HEK293T (cell line): Measurements from ENCODE around the gene ITPKC.

Experiments
- CTCF ChIA-PET: fragments of 350-600 bp; formaldehyde crosslinking; extraction: SDS; loops from one replicate; lab custom pipeline; 2021; ENCODE audit warnings: antibody characterized with exemption, inconsistent platforms; lab: Yijun Ruan, JAX
- POLR2A ChIA-PET: fragments of 350-600 bp; formaldehyde crosslinking; extraction: SDS; loops from one replicate; lab custom pipeline; 2020; ENCODE audit warnings: antibody characterized with exemption, inconsistent platforms; lab: Yijun Ruan, JAX
- DNase-seq: peaks from one replicate; pipeline ENCODE4 v3.0.0; 2012; ENCODE audit warnings: mixed read lengths; ENCODE audit errors: extremely low spot score
- ARNT ChIP-seq: fragments of 450-650 bp; IDR thresholded peaks from 2 replicates; pipeline ENCODE4 v1.6.1; 2017; ENCODE audit warnings: mild to moderate bottlenecking
- BHLHE40 ChIP-seq: fragments of 450-650 bp; IDR thresholded peaks from 2 replicates; pipeline ENCODE4 v1.6.1; 2016; ENCODE audit warnings: mild to moderate bottlenecking, moderate library complexity, borderline replicate concordance
- CTBP1 ChIP-seq: fragments of 450-650 bp; IDR thresholded peaks from 2 replicates; pipeline ENCODE4 v1.6.1; 2016; ENCODE audit warnings: borderline replicate concordance
- ELF4 ChIP-seq: fragments of 450-650 bp; IDR thresholded peaks from 2 replicates; pipeline ENCODE4 v1.6.1; 2017; ENCODE audit warnings: antibody characterized with exemption
- FOXA1 ChIP-seq: fragments of 450-650 bp; IDR thresholded peaks from 2 replicates; pipeline ENCODE4 v1.6.1; 2016; ENCODE audit warnings: mild to moderate bottlenecking
- FOXK2 ChIP-seq: fragments of 450-650 bp; IDR thresholded peaks from 2 replicates; pipeline ENCODE4 v1.6.1; 2016; ENCODE audit warnings: mild to moderate bottlenecking
- FOXM1 ChIP-seq: fragments of 450-650 bp; IDR thresholded peaks from 2 replicates; pipeline ENCODE4 v1.6.1; 2017; ENCODE audit warnings: mild to moderate bottlenecking, borderline replicate concordance
- HDGF ChIP-seq: fragments of 450-650 bp; IDR thresholded peaks from 2 replicates; pipeline ENCODE4 v1.6.1; 2017; ENCODE audit warnings: antibody characterized with exemption, borderline replicate concordance
- L3MBTL2 ChIP-seq: fragments of 450-650 bp; conservative IDR thresholded peaks from 2 replicates; pipeline ENCODE4 v1.6.1; 2016; ENCODE audit warnings: mild to moderate bottlenecking
- LEF1 ChIP-seq: fragments of 450-650 bp; IDR thresholded peaks from 2 replicates; pipeline ENCODE4 v1.6.1; 2017; ENCODE audit warnings: mild to moderate bottlenecking, borderline replicate concordance
- NFRKB ChIP-seq: fragments of 450-650 bp; IDR thresholded peaks from 2 replicates; pipeline ENCODE4 v1.6.1; 2016; ENCODE audit warnings: mild to moderate bottlenecking, moderate library complexity
- SP1 ChIP-seq: fragments of 450-650 bp; IDR thresholded peaks from 2 replicates; pipeline ENCODE4 v1.6.1; 2017
- SUZ12 ChIP-seq: fragments of 450-650 bp; IDR thresholded peaks from 2 replicates; pipeline ENCODE4 v1.6.1; 2016; ENCODE audit warnings: mild to moderate bottlenecking
- TARDBP ChIP-seq: fragments of 450-650 bp; IDR thresholded peaks from 2 replicates; pipeline ENCODE4 v1.6.1; 2016
- ZNF384 ChIP-seq: fragments of 450-650 bp; IDR thresholded peaks from 2 replicates; pipeline ENCODE4 v1.6.1; 2016
- TF ChIP-seq, protein P1 (sequence below): fragments of 450-650 bp; IDR thresholded peaks from 2 replicates; pipeline ENCODE4 v1.6.1; 2016

ITPKC gene

GRCh38 chr19:40701758-40702157 lies 15.2 kb upstream of the ITPKC start:
- no peak for TF ChIP-seq ARNT
- no peak for TF ChIP-seq ZNF384
- TF ChIP-seq, protein P1, sequence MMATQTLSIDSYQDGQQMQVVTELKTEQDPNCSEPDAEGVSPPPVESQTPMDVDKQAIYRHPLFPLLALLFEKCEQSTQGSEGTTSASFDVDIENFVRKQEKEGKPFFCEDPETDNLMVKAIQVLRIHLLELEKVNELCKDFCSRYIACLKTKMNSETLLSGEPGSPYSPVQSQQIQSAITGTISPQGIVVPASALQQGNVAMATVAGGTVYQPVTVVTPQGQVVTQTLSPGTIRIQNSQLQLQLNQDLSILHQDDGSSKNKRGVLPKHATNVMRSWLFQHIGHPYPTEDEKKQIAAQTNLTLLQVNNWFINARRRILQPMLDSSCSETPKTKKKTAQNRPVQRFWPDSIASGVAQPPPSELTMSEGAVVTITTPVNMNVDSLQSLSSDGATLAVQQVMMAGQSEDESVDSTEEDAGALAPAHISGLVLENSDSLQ, result no peak
- no peak for TF ChIP-seq TARDBP
- TF ChIP-seq SP1, result no peak
- TF ChIP-seq CTBP1, result no peak
- TF ChIP-seq L3MBTL2, result no peak
- TF ChIP-seq SUZ12, result no peak
- no peak for TF ChIP-seq FOXK2
- TF ChIP-seq NFRKB, result no peak
- TF ChIP-seq HDGF, result no peak
- no peak for TF ChIP-seq ELF4
- no peak for TF ChIP-seq FOXA1
- no peak for TF ChIP-seq LEF1
- no peak for TF ChIP-seq FOXM1
- ChIA-PET POLR2A (interaction anchor here (0.9 kb wide), 1 partner anchor 11 kb away, joined by 6 read pairs; the partner anchor contains the start of gene NUMBL), CTCF (interaction anchor here (0.8 to 1.1 kb wide), 3 partner anchors 18 to 40 kb away, joined by 3 read pairs; no protein-coding TSS in a partner anchor)
- no peak for DNase-seq

DNA sequence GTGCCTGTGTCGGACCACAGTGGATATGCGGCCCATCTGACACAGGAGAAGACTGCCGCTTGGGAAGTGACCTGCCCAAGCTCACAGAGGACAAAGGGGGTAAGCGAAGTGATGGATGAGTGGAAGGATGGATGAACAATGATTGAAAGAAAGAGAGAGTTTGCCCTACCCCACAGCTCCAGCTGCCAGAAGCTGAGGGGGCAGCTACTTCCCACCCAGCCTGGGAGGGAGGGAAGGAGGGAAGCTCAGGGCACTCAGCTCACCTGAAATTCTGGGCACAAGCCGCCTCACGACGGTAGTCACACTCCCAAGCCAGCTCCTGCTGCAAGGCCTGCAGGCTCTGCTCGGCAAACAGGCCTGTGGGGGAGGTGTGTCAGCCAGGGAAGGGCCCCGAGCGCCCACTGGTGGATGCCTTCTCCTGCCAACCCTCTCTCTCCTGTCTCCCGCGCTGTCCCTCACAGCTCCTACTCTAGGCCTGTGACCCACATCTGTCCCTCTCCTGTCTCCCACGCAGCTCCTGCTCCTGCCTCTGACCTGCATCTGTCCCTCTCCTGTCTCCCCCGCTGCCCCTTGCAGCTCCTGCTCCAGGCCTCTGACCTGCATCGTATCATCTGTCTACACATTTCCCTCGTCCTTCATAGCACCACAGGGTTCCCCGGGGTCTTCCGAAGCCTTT lies 14.4 kb upstream of the ITPKC start:
- POLR2A ChIA-PET, result interaction anchor here (0.9 kb wide), 1 partner anchor 12 kb away, joined by 6 read pairs; the partner anchor contains the start of gene NUMBL
- DNase-seq, result peak; percentile 63
- no peak for TF ChIP-seq FOXA1
- TF ChIP-seq HDGF, result no peak
- no peak for TF ChIP-seq TARDBP
- TF ChIP-seq L3MBTL2, result no peak
- no peak for TF ChIP-seq SUZ12
- no peak for TF ChIP-seq FOXK2
- no peak for TF ChIP-seq LEF1
- TF ChIP-seq FOXM1, result no peak
- TF ChIP-seq ELF4, result no peak
- no peak for TF ChIP-seq NFRKB
- TF ChIP-seq BHLHE40, result no peak
- TF ChIP-seq, protein P1, result no peak
- no peak for TF ChIP-seq ZNF384
- TF ChIP-seq SP1, result no peak
- no peak for TF ChIP-seq ARNT
- TF ChIP-seq CTBP1, result no peak
- CTCF ChIA-PET, result interaction anchor here (0.8 to 1.1 kb wide), 3 partner anchors 19 to 41 kb away, joined by 3 read pairs; no protein-coding TSS in a partner anchor

- TF ChIP-seq LEF1, result no peak
- no peak for TF ChIP-seq TARDBP
- TF ChIP-seq, protein P1, result no peak
- TF ChIP-seq ZNF384, result no peak
- TF ChIP-seq NFRKB, result no peak
- ChIA-PET CTCF (interaction anchor here (0.8 to 1.1 kb wide), 2 partner anchors 40 to 41 kb away, joined by 3 read pairs; no protein-coding TSS in a partner anchor), POLR2A (no interaction called here)
- DNase-seq, result no peak
Observed at GRCh38 chr19:40703029-40703755, 13.7 kb upstream of the ITPKC start.

DNA sequence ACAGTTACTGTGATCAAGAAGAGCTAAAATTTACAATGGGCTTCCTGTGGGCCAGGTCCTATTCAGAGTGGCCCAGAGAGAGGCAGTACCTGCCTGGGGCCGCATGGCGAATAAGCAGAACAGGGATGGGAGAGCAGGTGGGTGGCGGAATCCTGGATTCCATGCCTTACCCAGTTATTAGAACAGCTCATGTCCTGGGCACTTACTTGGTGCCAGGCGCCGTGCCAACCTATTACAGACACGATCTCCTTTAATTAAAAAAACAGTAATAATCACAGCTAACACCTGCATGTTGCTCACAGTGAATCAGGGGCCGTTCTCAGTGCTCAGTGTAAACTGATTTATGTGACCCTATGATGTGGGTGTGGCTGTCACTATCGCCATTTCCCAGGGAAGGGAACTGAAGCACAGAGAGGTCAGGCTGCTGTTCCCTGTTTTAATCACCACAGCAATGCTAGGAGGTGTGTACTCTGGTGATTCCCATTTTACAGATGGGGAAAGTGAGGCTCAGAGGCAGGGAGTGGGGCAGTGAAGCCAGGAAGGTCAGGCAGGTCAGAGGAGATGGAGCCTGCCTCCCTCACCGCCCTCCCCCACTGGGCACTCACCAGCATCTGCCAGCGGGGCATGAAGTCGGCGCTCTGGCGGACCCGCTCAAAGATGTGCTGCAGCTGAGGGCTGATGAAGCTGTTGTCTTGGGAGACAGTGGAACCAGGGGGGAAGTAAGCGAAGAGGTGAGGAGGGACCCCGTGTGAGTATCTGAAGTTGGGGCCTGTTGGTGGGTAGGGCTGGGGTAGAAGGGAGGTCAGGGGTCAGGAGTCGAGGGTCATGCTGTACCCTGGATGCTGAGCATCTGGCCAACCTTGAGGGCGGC lies 12.2 kb upstream of the ITPKC start:
- CTCF ChIA-PET, result interaction anchor here (0.8 kb wide), 1 partner anchor 41 kb away, joined by 3 read pairs; no protein-coding TSS in a partner anchor
- no peak for DNase-seq
- TF ChIP-seq L3MBTL2 (no peak), TARDBP (no peak), ELF4 (no peak), NFRKB (no peak), HDGF (no peak), BHLHE40 (no peak), SUZ12 (no peak), FOXM1 (no peak), SP1 (no peak), LEF1 (no peak), CTBP1 (no peak), ZNF384 (no peak), FOXK2 (no peak), FOXA1 (no peak), ARNT (no peak)
- TF ChIP-seq, protein P1, result no peak
- POLR2A ChIA-PET, result interaction anchor here (0.8 kb wide), 1 partner anchor 44 kb away, joined by 3 read pairs; no protein-coding TSS in a partner anchor
